Activated CD4-positive, alpha-beta T cell treated with anti-CD3 and anti-CD28 coated beads, Interleukin-2, amount 50 U/mL, for 4 hours (primary cell): ENCODE data around the gene CNPY4.
"Not testable (repeated sequence)": the region's sequence is repeated elsewhere in the genome, so short reads cannot be mapped to it uniquely, and the experiment has no call there.

Experiments
- DNase-seq, 2 experiments: peaks; one replicate each; pipeline ENCODE4 v3.0.0-alpha.2; 2020

The CNPY4 gene

DNA sequence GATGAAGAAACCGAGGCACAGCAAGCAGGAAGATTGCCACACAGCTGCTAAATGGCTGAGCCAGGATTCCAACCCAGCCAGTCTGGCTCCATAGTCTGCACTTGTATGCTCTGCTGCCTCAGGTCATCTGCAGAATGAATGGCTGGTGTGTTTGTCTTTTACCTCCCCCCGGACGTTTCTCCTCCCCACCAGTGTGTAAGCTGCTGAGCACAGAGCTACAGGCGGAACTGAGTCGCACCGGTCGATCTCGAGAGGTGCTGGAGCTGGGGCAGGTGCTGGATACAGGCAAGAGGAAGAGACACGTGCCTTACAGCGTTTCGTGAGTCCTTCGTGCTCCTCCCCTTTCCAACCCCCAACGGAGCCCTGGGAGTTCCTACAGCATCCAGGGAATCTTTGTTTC lies 2.6 kb downstream of the CNPY4 start:
- DNase-seq: no peak

DNA sequence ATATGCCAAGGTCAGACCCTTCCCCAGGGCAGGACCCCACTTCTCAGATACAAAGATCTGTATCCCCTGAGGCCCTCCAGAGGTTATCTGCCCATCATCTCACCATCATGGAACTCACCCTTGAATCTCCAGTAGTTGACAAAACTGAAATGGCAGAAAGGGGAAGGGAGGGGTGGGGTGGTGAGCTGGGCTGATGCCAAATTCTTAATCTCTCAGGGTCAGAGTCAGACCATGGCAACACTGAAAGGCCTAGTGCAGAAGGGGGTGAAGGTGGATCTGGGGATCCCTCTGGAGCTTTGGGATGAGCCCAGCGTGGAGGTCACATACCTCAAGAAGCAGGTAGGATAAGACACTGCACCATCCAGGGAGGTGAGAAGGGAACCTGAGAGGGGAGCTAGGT lies 3.1 kb downstream of the CNPY4 start:
- DNase-seq: no peak

- no peak for DNase-seq
Observed at GRCh38 chr7:100124301-100125230, 5.1 kb downstream of the CNPY4 start.

GRCh38 chr7:100126239-100126930 lies 7.0 kb downstream of the CNPY4 start:
- DNase-seq: no peak

DNA sequence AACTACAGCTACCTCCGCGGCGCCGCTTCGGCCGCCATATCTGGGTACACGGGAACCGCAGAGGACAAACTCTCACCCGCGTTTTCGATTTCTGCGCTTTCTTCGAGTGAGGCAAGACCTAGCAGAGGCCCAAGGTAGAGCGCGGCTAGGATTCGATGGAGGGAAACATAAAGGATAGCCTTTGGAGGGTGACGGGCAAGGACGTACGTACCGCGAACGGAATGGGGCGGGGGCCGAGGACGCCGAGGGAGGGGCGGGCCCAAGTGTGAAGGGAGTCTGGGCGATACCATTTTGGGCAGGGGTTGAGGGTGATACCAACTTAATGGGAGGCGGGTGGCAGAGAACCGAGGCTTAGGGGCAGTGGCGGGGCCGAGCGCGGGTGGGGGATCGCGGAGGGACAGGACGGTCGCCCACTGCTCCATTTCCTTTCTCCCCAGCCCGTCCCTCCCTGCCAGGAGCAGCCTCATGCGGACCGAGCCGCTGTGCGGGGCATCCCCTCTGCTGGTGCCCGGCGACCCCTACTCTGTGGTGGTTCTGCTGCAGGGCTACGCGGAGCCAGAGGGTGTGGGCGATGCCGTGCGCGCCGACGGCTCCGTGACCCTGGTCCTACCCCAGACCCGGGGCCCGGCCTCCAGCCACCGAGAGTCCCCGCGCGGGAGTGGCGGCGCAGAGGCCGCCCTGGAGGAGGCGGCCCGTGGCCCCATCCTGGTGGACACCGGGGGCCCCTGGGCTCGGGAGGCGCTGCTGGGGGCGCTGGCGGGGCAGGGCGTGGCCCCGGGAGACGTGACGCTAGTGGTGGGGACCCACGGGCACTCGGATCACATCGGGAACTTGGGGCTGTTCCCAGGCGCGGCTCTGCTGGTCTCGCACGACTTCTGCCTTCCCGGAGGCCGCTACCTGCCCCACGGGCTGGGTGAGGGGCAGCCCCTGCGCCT lies 7.8 kb downstream of the CNPY4 start, which contains the start of gene MBLAC1:
Gene MBLAC1 (plus strand): TSS at position 37 of the 935 bp plus-strand sequence. CDS start 429 bp downstream, at position 466.
- DNase-seq: peak; percentile 87 to 88

DNA sequence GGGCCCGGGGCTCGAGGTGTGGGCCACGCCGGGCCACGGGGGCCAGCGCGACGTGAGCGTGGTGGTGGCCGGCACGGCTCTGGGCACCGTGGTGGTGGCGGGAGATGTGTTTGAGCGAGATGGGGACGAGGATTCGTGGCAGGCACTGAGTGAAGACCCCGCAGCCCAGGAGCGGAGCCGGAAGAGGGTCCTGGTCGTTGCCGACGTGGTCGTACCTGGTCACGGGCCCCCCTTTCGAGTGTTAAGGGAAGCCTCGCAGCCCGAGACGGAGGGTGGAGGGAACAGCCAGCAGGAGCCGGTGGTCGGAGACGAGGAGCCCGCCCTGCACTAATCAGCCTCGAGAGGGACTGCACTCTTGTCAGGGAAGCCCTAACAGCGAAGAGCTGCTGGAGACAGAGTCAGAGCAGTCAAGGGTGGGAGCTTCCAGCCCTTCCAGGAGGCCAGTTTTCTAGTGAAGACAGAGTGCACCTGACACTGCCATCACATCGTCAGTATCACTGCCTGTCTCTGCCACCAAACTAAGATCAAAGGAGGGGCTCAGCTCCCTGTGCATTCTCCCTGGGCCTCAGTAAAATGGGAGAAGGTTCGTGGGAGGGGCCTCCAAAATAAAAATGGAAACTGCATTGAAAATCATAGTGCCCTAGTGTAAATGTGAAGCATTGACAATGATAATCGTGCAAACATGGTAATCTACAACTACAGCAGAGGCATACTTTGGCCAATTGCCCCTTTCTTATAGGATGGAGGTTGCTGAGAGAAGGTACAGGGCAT lies 8.6 kb downstream of the CNPY4 start:
- DNase-seq: peak; percentile 3 to 6

- no peak for DNase-seq
Observed at GRCh38 chr7:100128637-100128963, 9.2 kb downstream of the CNPY4 start.

GRCh38 chr7:100130220-100130607 lies 10.8 kb downstream of the CNPY4 start:
- not testable (repeated sequence) for DNase-seq

DNA sequence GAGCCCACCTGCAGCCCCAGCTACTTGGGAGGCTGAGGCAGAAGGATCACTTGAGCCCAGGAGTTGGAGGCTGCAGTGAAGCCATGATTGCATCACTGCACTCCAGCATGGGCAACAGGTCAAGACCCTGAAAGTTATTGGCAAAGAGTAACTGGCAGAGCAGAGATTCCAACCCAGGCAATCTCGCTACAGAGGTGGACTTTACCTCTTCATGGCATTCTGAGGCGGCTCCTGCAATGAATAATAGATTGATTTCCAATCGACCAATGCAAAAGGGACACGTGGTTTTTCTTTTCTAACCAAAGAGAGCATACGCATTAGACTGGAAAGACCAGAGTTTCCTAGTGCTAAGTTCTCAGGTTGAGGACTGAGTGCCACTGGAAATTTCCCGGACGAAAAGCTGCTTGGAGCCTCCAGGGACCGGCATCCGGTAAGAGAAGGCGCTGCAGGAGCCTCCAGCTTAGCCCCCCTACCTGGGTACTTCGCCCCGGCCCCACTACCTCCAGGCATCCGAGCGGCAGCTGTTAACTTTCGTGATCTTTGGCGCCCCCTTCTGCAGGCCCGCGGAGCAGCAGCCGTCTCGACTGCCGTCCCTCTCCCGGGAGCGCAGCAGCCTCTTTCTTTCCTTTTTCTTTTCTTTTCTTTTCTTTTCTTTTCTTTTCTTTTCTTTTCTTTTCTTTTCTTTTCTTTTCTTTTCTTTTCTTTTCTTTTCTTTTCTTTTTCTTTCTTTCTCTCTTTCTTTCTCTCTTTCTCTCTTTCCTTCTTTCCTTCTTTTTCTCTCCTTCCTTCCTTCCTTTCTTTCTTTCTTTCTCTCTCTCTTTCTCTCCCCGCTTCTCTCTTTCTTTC lies 11.4 kb downstream of the CNPY4 start:
- peak; percentile 81 to 88 for DNase-seq

- no peak for DNase-seq
Observed at GRCh38 chr7:100132126-100132525, 12.7 kb downstream of the CNPY4 start.

DNA sequence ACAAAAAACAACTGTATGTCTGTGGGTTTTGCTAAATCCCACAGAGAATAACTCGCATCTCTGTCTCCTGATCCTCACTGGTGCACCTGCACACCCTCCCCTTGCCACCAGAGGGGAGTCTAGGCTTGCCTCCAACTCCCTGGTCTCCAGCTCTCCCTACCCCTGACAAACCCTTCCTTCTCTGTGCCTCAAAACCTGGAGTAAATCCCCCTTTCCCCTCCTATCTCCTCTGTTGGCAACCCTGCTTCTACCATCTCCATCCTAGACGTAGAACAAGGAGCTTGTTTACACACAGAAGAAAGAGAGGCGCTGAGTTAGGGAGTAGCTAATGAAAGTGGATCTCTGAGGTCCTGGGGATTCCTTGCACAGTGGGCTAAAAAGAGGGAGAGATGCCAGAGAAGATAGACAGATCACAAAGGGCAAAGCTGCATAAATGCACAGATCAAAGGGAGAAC lies 13.3 kb downstream of the CNPY4 start:
- DNase-seq: peak; percentile 55 to 62

- DNase-seq: no peak
Observed at GRCh38 chr7:100137851-100138760, 18.7 kb downstream of the CNPY4 start.

DNA sequence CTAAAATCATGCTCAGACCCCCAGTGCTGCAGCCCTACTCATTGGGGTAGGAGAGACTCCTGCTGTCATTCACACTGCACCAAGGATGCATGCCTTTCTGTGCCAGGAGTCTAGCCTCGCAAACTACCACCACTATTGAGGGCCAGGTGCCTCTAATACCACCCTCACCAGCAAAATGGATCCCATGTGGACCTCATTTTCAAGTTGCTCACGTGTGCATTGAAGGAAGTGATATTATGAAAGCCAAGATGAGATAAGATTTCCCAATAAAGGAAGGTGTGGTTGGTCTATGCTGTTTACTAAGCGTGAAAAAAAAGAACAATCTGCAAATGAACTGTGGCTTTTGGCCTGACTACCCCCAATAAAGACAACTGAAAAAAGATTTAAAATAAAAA lies 22.1 kb downstream of the CNPY4 start:
- DNase-seq: no peak

GRCh38 chr7:100142461-100142860 lies 23.0 kb downstream of the CNPY4 start:
- DNase-seq: no peak

- DNase-seq: not testable (repeated sequence)
Observed at GRCh38 chr7:100146350-100146749, 26.9 kb downstream of the CNPY4 start.

DNA sequence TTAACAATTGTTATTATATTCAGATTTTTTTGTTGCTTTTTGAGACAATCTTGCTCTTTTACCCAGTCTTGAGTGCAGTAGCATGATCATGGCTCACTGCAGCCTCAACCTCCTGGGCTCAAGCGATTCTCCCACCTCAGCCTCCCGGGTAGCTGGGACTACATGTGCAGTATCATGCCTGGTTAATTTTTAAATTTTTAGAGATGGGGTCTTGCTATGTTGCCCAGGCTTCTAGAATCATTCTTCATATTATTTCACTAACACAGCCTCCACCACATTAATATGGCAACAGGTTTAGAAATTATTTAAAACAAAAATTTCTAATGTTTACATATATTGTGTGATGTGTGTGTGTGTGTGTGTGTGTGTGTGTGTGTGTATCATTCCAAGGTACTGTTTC lies 27.8 kb downstream of the CNPY4 start:
- DNase-seq: no peak

- DNase-seq: no peak
Observed at GRCh38 chr7:100148225-100148558, 28.8 kb downstream of the CNPY4 start.

GRCh38 chr7:100148559-100149328 lies 29.3 kb downstream of the CNPY4 start, which contains the start of gene LAMTOR4:
TSS of gene LAMTOR4 (plus strand) at chr7:100148918. CDS start at chr7:100148973, 55 bp downstream.
- peak; percentile 97 to 98 for DNase-seq

DNA sequence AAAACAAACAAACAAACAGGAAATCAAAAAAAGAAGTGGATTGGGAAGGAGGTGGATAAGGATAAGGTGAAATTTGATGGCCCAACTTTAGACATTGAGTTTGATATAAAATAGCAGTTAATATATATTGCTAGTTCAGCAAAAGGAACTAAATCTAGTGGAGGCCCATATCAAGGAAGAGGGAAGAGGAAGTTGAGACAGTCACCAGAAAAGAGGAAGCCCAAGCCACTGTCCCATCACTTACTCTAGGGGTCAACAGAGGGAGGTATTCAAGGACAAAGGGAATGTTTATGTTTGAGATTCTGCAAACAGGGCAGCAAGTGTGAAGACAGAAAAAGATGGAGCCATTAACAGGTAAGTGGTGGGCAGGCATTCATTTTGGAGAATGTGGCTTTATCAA lies 33.0 kb downstream of the CNPY4 start:
- no peak for DNase-seq
